Lung (tissue), 12 donors: Measurements from ENCODE around the gene GAS2L3. TPM values are rescaled to one million over a fixed set of nuclear protein-coding genes. Genes with fewer than 3 reads are reported as not detected.
A peak's percentile ranks its signal among the peaks of the same experiment; 100 is the strongest.

Source experiments
- ATAC-seq: fragments of 200-7000 bp; cut with Tn5 transposase; one replicate; pipeline ENCODE4 v1.9.1; 2020; ENCODE audit warnings: moderate number of reproducible peaks; ENCODE audit not compliant: insufficient read depth, low FRiP score
- DNase-seq, 3 donors: peaks; one replicate each; pipeline ENCODE4 v3.0.0-alpha.2; 2013 to 2017
- H3K27ac ChIP-seq, 2 donors: one replicate each; pipeline ENCODE4 v1.5.1; 2013; ENCODE audit warnings: mild to moderate bottlenecking in 2 of 2, moderate library complexity in 2 of 2, control low read depth in 1 of 2, inconsistent platforms in 1 of 2, low read depth in 1 of 2, low read length in 1 of 2
- H3K27me3 ChIP-seq, 3 donors: one replicate each; pipeline ENCODE4 v1.5.1; 2013; ENCODE audit warnings: low read length in 2 of 3; ENCODE audit not compliant: control insufficient read depth in 3 of 3, insufficient read depth in 3 of 3
- H3K36me3 ChIP-seq, 4 donors: one replicate each; pipeline ENCODE4 v1.5.1; 2013; ENCODE audit warnings: low read length in 4 of 4, mild to moderate bottlenecking in 1 of 4, moderate library complexity in 1 of 4; ENCODE audit not compliant: control insufficient read depth in 4 of 4, insufficient read depth in 4 of 4
- H3K4me1 ChIP-seq, 5 donors: one replicate each; pipeline ENCODE4 v1.5.1; 2013; ENCODE audit warnings: low read length in 5 of 5, mild to moderate bottlenecking in 2 of 5, moderate library complexity in 1 of 5; ENCODE audit not compliant: control insufficient read depth in 5 of 5, insufficient read depth in 5 of 5
- H3K4me3 ChIP-seq: one replicate; pipeline ENCODE4 v1.5.1; 2013; ENCODE audit warnings: mild to moderate bottlenecking, control low read depth, moderate library complexity
- H3K9ac ChIP-seq, 2 donors: one replicate each; pipeline ENCODE4 v1.5.1; 2013; ENCODE audit warnings: low read length in 2 of 2, control low read depth in 1 of 2; ENCODE audit not compliant: insufficient read depth in 1 of 2
- H3K9me3 ChIP-seq, 4 donors: one replicate each; pipeline ENCODE4 v1.5.1; 2013; ENCODE audit warnings: low read length in 3 of 4, mild to moderate bottlenecking in 1 of 4, moderate library complexity in 1 of 4; ENCODE audit not compliant: control insufficient read depth in 4 of 4, insufficient read depth in 3 of 4
- WGBS, 2 donors: extraction: QIAGEN DNeasy Blood & Tissue Kit; methylation state at CpG; one replicate each; pipeline ENCODE4 v1.1.7; 2013; 5-methylcytosine and 5-hydroxymethylcytosine counted together
- polyA plus RNA-seq, 2 donors: library from polyadenylated mRNA; stranded (reverse); fragments of 200-250 nt; gene quantifications; one replicate each; pipeline ENCODE4 v1.2.1, GENCODE V29; 2013
- total RNA-seq, 2 donors: library from RNA; depleted of rRNA in 1 of 2; stranded (reverse); fragments of >200 nt in 1 of 2; gene quantifications; one replicate each; pipeline ENCODE4 v1.2.1, GENCODE V29; 2014 to 2021
- TF ChIP-seq, protein P1 (sequence below): IDR thresholded peaks from 2 replicates; pipeline ENCODE4 v1.5.1; 2012; ENCODE audit warnings: mild to moderate bottlenecking; ENCODE audit errors: control extremely low read depth, extremely low read depth
- donor health status: control.
- donor health status: control.
- donor health status: Bipolar disorder and iron deficiency.
- donor health status: healthy.
- donor health status: DM: yes; HTN: yes; CAD: no.

GAS2L3 gene
- total and polyA plus RNA-seq, 4 donors = 1.7 to 15.6 (median 7.0) TPM

DNA sequence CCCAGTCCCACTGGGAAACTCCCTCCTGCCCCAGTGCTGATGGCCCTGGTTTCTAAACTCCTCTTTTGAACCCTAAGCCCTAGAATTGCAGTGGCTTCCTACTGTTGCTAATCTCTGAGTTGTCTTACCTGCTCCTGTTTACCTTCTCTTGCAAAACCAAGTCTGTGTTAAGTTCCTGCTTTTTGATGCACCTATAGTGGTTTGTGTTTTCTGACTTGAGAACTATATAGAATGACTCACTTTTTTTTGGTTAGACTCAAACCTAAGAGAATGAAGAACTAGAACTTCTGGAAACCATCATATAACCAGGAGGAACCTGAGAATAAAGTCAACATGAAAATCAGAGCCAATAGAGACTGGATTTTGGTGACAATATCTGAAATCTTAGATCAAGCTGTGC is 5.5 kb upstream of the GAS2L3 start:
- TF ChIP-seq, protein P1, sequence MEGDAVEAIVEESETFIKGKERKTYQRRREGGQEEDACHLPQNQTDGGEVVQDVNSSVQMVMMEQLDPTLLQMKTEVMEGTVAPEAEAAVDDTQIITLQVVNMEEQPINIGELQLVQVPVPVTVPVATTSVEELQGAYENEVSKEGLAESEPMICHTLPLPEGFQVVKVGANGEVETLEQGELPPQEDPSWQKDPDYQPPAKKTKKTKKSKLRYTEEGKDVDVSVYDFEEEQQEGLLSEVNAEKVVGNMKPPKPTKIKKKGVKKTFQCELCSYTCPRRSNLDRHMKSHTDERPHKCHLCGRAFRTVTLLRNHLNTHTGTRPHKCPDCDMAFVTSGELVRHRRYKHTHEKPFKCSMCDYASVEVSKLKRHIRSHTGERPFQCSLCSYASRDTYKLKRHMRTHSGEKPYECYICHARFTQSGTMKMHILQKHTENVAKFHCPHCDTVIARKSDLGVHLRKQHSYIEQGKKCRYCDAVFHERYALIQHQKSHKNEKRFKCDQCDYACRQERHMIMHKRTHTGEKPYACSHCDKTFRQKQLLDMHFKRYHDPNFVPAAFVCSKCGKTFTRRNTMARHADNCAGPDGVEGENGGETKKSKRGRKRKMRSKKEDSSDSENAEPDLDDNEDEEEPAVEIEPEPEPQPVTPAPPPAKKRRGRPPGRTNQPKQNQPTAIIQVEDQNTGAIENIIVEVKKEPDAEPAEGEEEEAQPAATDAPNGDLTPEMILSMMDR = no peak
- no peak for DNase-seq
- H3K27me3 ChIP-seq = peaks cover 0 to 41% (median 8%) of the 10 kb centered on the region in 3 donors
- H3K27ac ChIP-seq = no peak overlapping the region
- H3K36me3 ChIP-seq = no peaks in the 10 kb centered on the region
- H3K9me3 ChIP-seq = no peaks in the 10 kb centered on the region
- H3K4me3 ChIP-seq = no peak overlapping the region
- ATAC-seq = no peak
- H3K4me1 ChIP-seq = peaks cover 0 to 3% (median 0%) of the 10 kb centered on the region in 5 donors
- no peak overlapping the region for H3K9ac ChIP-seq

DNA sequence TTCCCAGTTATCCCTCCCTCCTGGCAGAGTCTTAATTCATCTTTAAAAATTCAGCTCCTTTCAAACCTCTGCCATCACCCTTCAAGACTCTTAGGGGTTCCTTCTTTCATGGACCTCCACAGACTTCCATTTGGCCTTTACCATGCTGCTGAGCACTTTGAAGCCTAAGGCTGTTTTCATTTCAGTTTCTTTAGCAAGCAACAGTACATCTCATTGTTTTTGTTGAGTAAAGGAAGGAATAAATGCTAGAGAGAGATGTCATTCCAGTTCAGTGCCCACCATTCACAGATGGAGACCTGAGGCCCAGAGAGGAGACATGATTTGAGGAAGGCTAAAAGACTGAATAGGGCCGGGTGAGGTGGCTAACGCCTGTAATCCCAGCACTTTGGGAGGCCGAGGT is 1.3 kb upstream of the GAS2L3 start:
- H3K36me3 ChIP-seq = no peaks in the 10 kb centered on the region
- H3K9me3 ChIP-seq = no peaks in the 10 kb centered on the region
- TF ChIP-seq, protein P1 = no peak
- DNase-seq (no peak), ATAC-seq (no peak)
- no peak overlapping the region for H3K4me3 ChIP-seq
- WGBS, 2 donors = 94 to 99% methylated on average over 3 of the region's 3 CpGs
- H3K4me1 ChIP-seq = peaks cover 0 to 12% (median 0%) of the 10 kb centered on the region in 5 donors
- H3K9ac ChIP-seq = no peak overlapping the region
- H3K27me3 ChIP-seq = peaks cover 0 to 22% (median 8%) of the 10 kb centered on the region in 3 donors
- H3K27ac ChIP-seq = no peak overlapping the region

DNA sequence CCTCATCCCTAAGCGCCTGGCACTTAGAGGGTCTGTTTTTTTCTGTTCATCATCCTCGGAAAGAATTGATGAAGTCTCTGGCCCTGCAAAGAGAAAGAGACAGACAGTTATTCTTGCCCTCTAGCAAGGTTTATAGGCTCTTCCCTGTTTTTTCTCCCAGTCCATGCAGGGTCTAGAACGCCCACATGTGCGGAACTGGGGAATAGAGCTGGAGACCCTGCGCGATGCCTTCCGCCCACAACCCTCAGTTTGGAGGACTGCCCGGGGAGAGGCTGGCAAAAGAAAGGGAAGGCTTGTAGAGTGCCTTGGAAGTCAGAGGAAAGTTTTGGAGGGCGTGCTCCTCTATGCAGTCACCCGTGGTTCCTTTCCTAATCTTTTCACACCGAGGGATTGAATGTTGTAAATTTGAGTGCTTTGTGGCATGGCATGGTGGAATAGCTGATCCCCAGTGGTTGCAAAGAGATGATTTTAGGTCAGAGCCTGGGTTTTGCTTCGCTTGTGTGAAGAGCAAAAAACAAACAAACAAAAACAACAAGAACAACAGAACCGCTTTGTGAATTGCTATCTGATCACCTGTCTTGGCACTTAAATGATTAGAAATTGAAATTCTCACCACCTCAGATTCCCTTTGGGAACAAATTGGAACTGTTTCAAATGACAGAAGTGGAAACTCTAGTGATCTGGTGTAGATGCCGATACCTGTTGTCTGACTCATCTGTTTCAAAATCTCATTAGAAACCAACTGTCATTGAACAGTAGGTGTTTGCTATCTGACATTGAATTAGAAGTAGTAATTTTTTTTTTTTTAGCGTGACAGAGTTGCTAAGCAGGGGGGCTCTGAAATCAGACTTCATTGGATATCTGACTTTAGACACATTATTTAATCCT is 947 bp downstream of the GAS2L3 start:
- TF ChIP-seq, protein P1 = no peak
- WGBS, 2 donors = 14 to 16% methylated on average over 15 of the region's 15 CpGs
- peak overlapping the region; percentile 78 for H3K4me3 ChIP-seq
- H3K9me3 ChIP-seq = no peaks in the 10 kb centered on the region
- DNase-seq (peak; percentile 52 to 71 (median 61)), ATAC-seq (no peak)
- no peaks in the 10 kb centered on the region for H3K36me3 ChIP-seq
- H3K27ac ChIP-seq = peak overlapping the region in 1 of 2 donors; percentile 88
- H3K4me1 ChIP-seq = peaks cover 0 to 12% (median 0%) of the 10 kb centered on the region in 5 donors
- H3K9ac ChIP-seq = peak overlapping the region; percentile 74 to 76
- peaks cover 0 to 11% (median 0%) of the 10 kb centered on the region in 3 donors for H3K27me3 ChIP-seq
